Naive thymus-derived CD4-positive, alpha-beta T cell (primary cell): ENCODE measurements around the gene OR13C9. TPM values are rescaled to one million over a fixed set of nuclear protein-coding genes. Genes with fewer than 3 reads are reported as not detected.

Experiments used
- polyA plus RNA-seq, 2 donors: library from polyadenylated mRNA; unstranded; fragments of 300-500 nt; fragmentation: Illumina TruSeq; gene quantifications; one replicate each; pipeline ENCODE4 v1.2.3, GENCODE V29; 2021
- total RNA-seq, 6 experiments: library from RNA in 5 of 6; stranded (reverse) in 5 of 6; gene quantifications; 1 replicate in 5 of 6; 2 replicates in 1 of 6; pipeline ENCODE4 v1.2.3 and lab custom pipeline; 2021 to 2026

The OR13C9 gene
- total and polyA plus RNA-seq, 7 experiments from 2014 or later, result not detected

Other genes with a start within 250 kb of the OR13C9 start
- not detected for gene OR13F1, start 113.9 kb downstream of the OR13C9 start, total RNA-seq
- not detected for gene OR13F1, start 113.9 kb downstream of the OR13C9 start, polyA plus RNA-seq
- gene OR13C4, start 91.0 kb downstream of the OR13C9 start, total RNA-seq, result not detected
- gene OR13C4, start 91.0 kb downstream of the OR13C9 start, polyA plus RNA-seq, result not detected
- gene OR13C3, start 81.3 kb downstream of the OR13C9 start, total RNA-seq, result under 1 TPM in 1 of 5 experiments, not detected in 4; 0.35 TPM
- not detected for gene OR13C3, start 81.3 kb downstream of the OR13C9 start, polyA plus RNA-seq
- not detected for gene OR13C8, start 49.0 kb downstream of the OR13C9 start, total RNA-seq
- not detected for gene OR13C8, start 49.0 kb downstream of the OR13C9 start, polyA plus RNA-seq
- gene OR13C5, start 18.8 kb downstream of the OR13C9 start, total RNA-seq, result not detected
- gene OR13C5, start 18.8 kb downstream of the OR13C9 start, polyA plus RNA-seq, result not detected
- gene OR13C2, start 12.6 kb downstream of the OR13C9 start, total RNA-seq, result not detected
- not detected for gene OR13C2, start 12.6 kb downstream of the OR13C9 start, polyA plus RNA-seq
- not detected for gene OR13D1, start 76.3 kb upstream of the OR13C9 start, total RNA-seq
- gene OR13D1, start 76.3 kb upstream of the OR13C9 start, polyA plus RNA-seq, result not detected
- 10 to 100 TPM in 4 of 5 experiments, 1 to 10 TPM in 1; 7.1 to 17.4 (median 13.4) TPM for gene NIPSNAP3A, start 129.5 kb upstream of the OR13C9 start, total RNA-seq
- 10 to 100 TPM; 19.5 to 22.1 TPM for gene NIPSNAP3A, start 129.5 kb upstream of the OR13C9 start, polyA plus RNA-seq
- gene NIPSNAP3B, start 145.9 kb upstream of the OR13C9 start, total RNA-seq, result 1 to 10 TPM in 3 of 5 experiments, under 1 TPM in 2; 0.77 to 2.7 (median 1.1) TPM
- gene NIPSNAP3B, start 145.9 kb upstream of the OR13C9 start, polyA plus RNA-seq, result 1 to 10 TPM in 1 of 2 donors, under 1 TPM in 1; 0.33 to 1.5 TPM